H1 (cell line): ENCODE measurements around the gene ZBTB20. TPM values are rescaled to one million over a fixed set of nuclear protein-coding genes. Genes with fewer than 3 reads are reported as not detected.

ENCODE experiments used
- CTCF ChIA-PET: fragments of 300-600 bp; sonication (Branson Sonifier 250); formaldehyde crosslinking; loops from one replicate; lab custom pipeline; 2021; ENCODE audit not compliant: partially characterized antibody; lab: Charles Lee
- POLR2A ChIA-PET: fragments of 300-600 bp; sonication (Branson Sonifier 250); formaldehyde crosslinking; loops from one replicate; lab custom pipeline; 2021; ENCODE audit warnings: inconsistent platforms; ENCODE audit not compliant: partially characterized antibody; lab: Charles Lee
- DNase-seq, 2 experiments: peaks; one replicate each; pipeline versions ENCODE4 v3.0.0 to v3.0.0-alpha.2; 2010 to 2022; ENCODE audit warnings: low spot score in 2 of 2, low read depth in 1 of 2, mixed read lengths in 1 of 2
- FAIRE-seq: peaks from 2 replicates; lab custom pipeline; 2011; peaks lifted over from hg19 to GRCh38; lab: Jason Lieb, UNC
- H2AFZ ChIP-seq: 2 replicates; pipeline ENCODE4 v1.8.1; 2012; ENCODE audit warnings: low read length, inconsistent platforms
- H2AK5ac ChIP-seq: 2 replicates; pipeline ENCODE4 v1.6.1; 2013; ENCODE audit warnings: low read depth, low read length
- H2BK120ac ChIP-seq: replicated peaks from 2 replicates; pipeline ENCODE3; 2013; ENCODE audit warnings: low read depth, low read length, inconsistent platforms
- H2BK12ac ChIP-seq: 2 replicates; pipeline ENCODE4 v1.6.1; 2013; ENCODE audit warnings: low read depth, low read length
- H2BK15ac ChIP-seq: 2 replicates; pipeline ENCODE4 v1.6.1; 2013; ENCODE audit warnings: low read length
- H2BK20ac ChIP-seq: 2 replicates; pipeline ENCODE4 v1.6.1; 2013; ENCODE audit warnings: low read length
- H2BK5ac ChIP-seq: 2 replicates; pipeline ENCODE4 v1.6.1; 2013; ENCODE audit warnings: low read depth, low read length
- H3K14ac ChIP-seq: 2 replicates; pipeline ENCODE4 v1.6.1; 2013; ENCODE audit warnings: inconsistent platforms; ENCODE audit not compliant: insufficient read length
- H3K18ac ChIP-seq: 2 replicates; pipeline ENCODE4 v1.6.1; 2013; ENCODE audit warnings: low read length; ENCODE audit errors: extremely low read depth
- H3K23ac ChIP-seq: 2 replicates; pipeline ENCODE4 v1.6.1; 2013; ENCODE audit warnings: inconsistent platforms; ENCODE audit not compliant: insufficient read length
- H3K23me2 ChIP-seq: 2 replicates; pipeline ENCODE4 v1.6.1; 2013; ENCODE audit warnings: low read depth, low read length
- H3K27ac ChIP-seq: 2 replicates; pipeline ENCODE4 v1.6.1; 2011; ENCODE audit warnings: low read depth, low read length, inconsistent platforms
- H3K27me3 ChIP-seq, 4 experiments: replicated peaks in 1 of 4; 1 replicate in 1 of 4; 2 replicates in 3 of 4; pipeline versions ENCODE4 v1.6.1 to v1.8.1; 2011 to 2013; ENCODE audit warnings: low read length in 3 of 4, mild to moderate bottlenecking in 3 of 4, inconsistent platforms in 2 of 4, mixed read lengths in 2 of 4, moderate library complexity in 1 of 4; ENCODE audit not compliant: control insufficient read depth in 3 of 4, insufficient read depth in 3 of 4; ENCODE audit errors: extremely low read depth in 1 of 4
- H3K36me3 ChIP-seq, 4 experiments: 2 replicates each; pipeline versions ENCODE4 v1.6.1 to v1.8.1; 2011 to 2013; ENCODE audit warnings: mild to moderate bottlenecking in 4 of 4, low read length in 3 of 4, moderate library complexity in 2 of 4, control low read depth in 1 of 4, inconsistent platforms in 1 of 4; ENCODE audit not compliant: insufficient read depth in 4 of 4, control insufficient read depth in 2 of 4
- H3K4ac ChIP-seq: replicated peaks from 2 replicates; pipeline ENCODE3; 2013; ENCODE audit warnings: low read length, low read depth, mixed read lengths, inconsistent platforms; ENCODE audit not compliant: insufficient read length
- H3K4me1 ChIP-seq, 4 experiments: replicated peaks in 1 of 4; 1 replicate in 1 of 4; 2 replicates in 3 of 4; pipeline versions ENCODE4 v1.6.1 to v1.8.1; 2011 to 2013; ENCODE audit warnings: low read length in 3 of 4, inconsistent platforms in 2 of 4, mixed read lengths in 1 of 4; ENCODE audit not compliant: insufficient read depth in 4 of 4, control insufficient read depth in 3 of 4
- H3K4me2 ChIP-seq, 2 experiments: 2 replicates each; pipeline versions ENCODE4 v1.6.1 to v1.8.1; 2011 to 2013; ENCODE audit warnings: low read depth in 2 of 2, low read length in 2 of 2, control low read depth in 1 of 2, inconsistent platforms in 1 of 2, mild to moderate bottlenecking in 1 of 2; ENCODE audit not compliant: insufficient read depth in 1 of 2
- H3K4me3 ChIP-seq, 4 experiments: fragments of 200-600, 300-600 bp in 1 of 4; sonication (generic), shearing (Covaris generic), sonication (Bioruptor Twin) in 1 of 4; 2 replicates each; pipeline versions ENCODE4 v1.5.1 to v1.8.1; 2011 to 2016; ENCODE audit warnings: low read length in 4 of 4, low read depth in 3 of 4, control low read depth in 2 of 4, inconsistent platforms in 2 of 4, mild to moderate bottlenecking in 2 of 4, mixed read lengths in 1 of 4, moderate library complexity in 1 of 4; ENCODE audit not compliant: insufficient read depth in 2 of 4; ENCODE audit errors: extremely low read depth in 1 of 4
- H3K56ac ChIP-seq: replicated peaks from 2 replicates; pipeline ENCODE3; 2013; ENCODE audit warnings: low read depth, mild to moderate bottlenecking, mixed read lengths, low read length, inconsistent platforms; ENCODE audit not compliant: insufficient read length
- H3K79me1 ChIP-seq: 2 replicates; pipeline ENCODE4 v1.6.1; 2013; ENCODE audit warnings: low read depth, low read length, control low read depth
- H3K79me2 ChIP-seq, 2 experiments: 2 replicates each; pipeline versions ENCODE4 v1.6.1 to v1.8.1; 2012 to 2013; ENCODE audit warnings: low read length in 2 of 2, mild to moderate bottlenecking in 2 of 2, inconsistent platforms in 1 of 2; ENCODE audit not compliant: insufficient read depth in 2 of 2, control insufficient read depth in 1 of 2
- H3K9ac ChIP-seq, 4 experiments: replicated peaks in 1 of 4; 1 replicate in 1 of 4; 2 replicates in 3 of 4; pipeline versions ENCODE4 v1.6.1 to v1.8.1; 2011 to 2013; ENCODE audit warnings: low read depth in 3 of 4, low read length in 3 of 4, control low read depth in 2 of 4, mild to moderate bottlenecking in 2 of 4, moderate library complexity in 2 of 4, inconsistent platforms in 1 of 4; ENCODE audit errors: extremely low read depth in 1 of 4
- H3K9me3 ChIP-seq, 2 experiments: 2 replicates each; pipeline versions ENCODE4 v1.6.1 to v1.8.1; 2012 to 2013; ENCODE audit warnings: mild to moderate bottlenecking in 2 of 2, moderate library complexity in 2 of 2, control low read depth in 1 of 2, inconsistent platforms in 1 of 2, low read depth in 1 of 2, low read length in 1 of 2, mixed read lengths in 1 of 2; ENCODE audit not compliant: insufficient read depth in 2 of 2
- H4K20me1 ChIP-seq, 2 experiments: replicated peaks in 1 of 2; 2 replicates each; pipeline versions ENCODE3 to v1.8.1; 2011 to 2013; ENCODE audit warnings: inconsistent platforms in 2 of 2, low read length in 2 of 2, mild to moderate bottlenecking in 1 of 2; ENCODE audit not compliant: insufficient read depth in 2 of 2, control insufficient read depth in 1 of 2
- H4K5ac ChIP-seq: 2 replicates; pipeline ENCODE4 v1.6.1; 2013; ENCODE audit warnings: low read length, low read depth, mixed read lengths, inconsistent platforms; ENCODE audit not compliant: insufficient read length
- H4K8ac ChIP-seq: 2 replicates; pipeline ENCODE4 v1.8.0; 2013; ENCODE audit warnings: mild to moderate bottlenecking, moderate library complexity, low read length, inconsistent platforms; ENCODE audit not compliant: insufficient read depth; ENCODE audit errors: extremely low read depth
- H4K91ac ChIP-seq: replicated peaks from 2 replicates; pipeline ENCODE3; 2013; ENCODE audit warnings: low read length, mixed read lengths, inconsistent platforms; ENCODE audit not compliant: insufficient read length
- BCL11A ChIP-seq, 2 experiments: IDR thresholded peaks; one replicate each; pipeline ENCODE4 v1.6.1; 2011; ENCODE audit warnings: low read depth in 2 of 2, low read length in 2 of 2, mild to moderate bottlenecking in 2 of 2
- BRCA1 ChIP-seq: IDR thresholded peaks from 2 replicates; pipeline ENCODE4 v1.6.1; 2012; ENCODE audit warnings: low read depth, low read length, improper control_type of control experiment
- CBX5 ChIP-seq: fragments of 300-800, 300-1000 bp; sonication (generic); IDR thresholded peaks from 2 replicates; pipeline ENCODE4 v1.7.1; 2016; ENCODE audit warnings: antibody characterized with exemption, low read length, low read depth
- EZH2 ChIP-seq: fragments of 200-600 bp; sonication (generic); IDR thresholded peaks from 2 replicates; pipeline ENCODE4 v1.7.1; 2012; ENCODE audit warnings: low read depth, mild to moderate bottlenecking, moderate library complexity, low read length, inconsistent platforms; ENCODE audit not compliant: severe bottlenecking
- JUND ChIP-seq: IDR thresholded peaks from 2 replicates; pipeline ENCODE4 v1.6.1; 2011; ENCODE audit warnings: mild to moderate bottlenecking, improper control_type of control experiment, low read length
- RFX5 ChIP-seq: IDR thresholded peaks from 2 replicates; pipeline ENCODE4 v1.6.1; 2011; ENCODE audit warnings: low read depth, low read length, improper control_type of control experiment, borderline replicate concordance
- SAP30 ChIP-seq: fragments of 300-600 bp; sonication (generic); IDR thresholded peaks from 2 replicates; pipeline ENCODE4 v1.7.1; 2012; ENCODE audit warnings: low read length, moderate library complexity, mild to moderate bottlenecking, inconsistent platforms; ENCODE audit not compliant: insufficient read depth, insufficient replicate concordance
- SIX5 ChIP-seq: IDR thresholded peaks from 2 replicates; pipeline ENCODE4 v1.6.1; 2011; ENCODE audit warnings: mild to moderate bottlenecking, low read depth, low read length
- TBP ChIP-seq: IDR thresholded peaks from 2 replicates; pipeline ENCODE4 v1.6.1; 2011; ENCODE audit warnings: low read depth, low read length, improper control_type of control experiment
- polyA plus RNA-seq, 7 experiments: library from polyadenylated mRNA; depleted of rRNA in 3 of 7; stranded (reverse) in 5 of 7; unstranded in 2 of 7; fragments of >200 nt in 5 of 7; fragments of 200-250 nt in 2 of 7; gene quantifications; 1 replicate in 5 of 7; 2 replicates in 1 of 7; 4 replicates in 1 of 7; pipeline versions ENCODE4 v1.2.1 to v1.2.3, GENCODE V29; 2011 to 2013; ENCODE audit warnings: missing spikeins in 2 of 7, mixed read lengths in 2 of 7
- total RNA-seq: library from RNA; stranded (reverse); fragmentation: NEBNext Ultra II Directional; extraction: Animal tissue kit (Norgen Biotek cat#: 25700); gene quantifications from 2 replicates; pipeline ENCODE4 v1.2.1, GENCODE V29; 2021
- TF ChIP-seq, protein P1 (sequence below): IDR thresholded peaks from 2 replicates; pipeline ENCODE4 v1.6.1; 2012; ENCODE audit warnings: inconsistent platforms
- TF ChIP-seq, protein P2 (sequence below): IDR thresholded peaks from 2 replicates; pipeline ENCODE4 v1.6.1; 2012; ENCODE audit warnings: inconsistent platforms

The ZBTB20 gene
- total and polyA plus RNA-seq, 2 of the 8 experiments (the other 6 are each of a cell fraction or from before 2014, with no cell fraction given): 0.35 to 1.3 TPM

DNA sequence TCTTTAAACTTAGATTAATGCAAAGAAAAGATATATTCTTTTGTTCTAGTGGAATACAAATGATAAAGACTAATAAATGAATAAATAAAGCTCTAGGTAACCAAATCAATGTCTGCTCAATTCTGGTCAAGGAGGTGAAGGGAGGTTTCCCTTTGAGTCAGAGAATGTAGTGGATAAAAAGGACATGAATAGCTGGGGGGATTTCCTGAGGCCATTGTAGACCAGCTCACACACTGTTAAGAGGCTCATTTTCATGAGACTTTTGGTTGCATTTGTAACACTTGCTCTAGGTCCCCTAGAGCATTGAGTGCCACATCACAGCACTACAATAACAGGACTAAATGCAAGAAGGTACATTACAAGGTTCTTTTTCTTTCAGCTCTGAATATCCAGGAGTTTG, 682.5 kb downstream of the ZBTB20 start:
- CTCF ChIA-PET: interaction anchor here (0.8 to 1.7 kb wide), 2 partner anchors 47 to 80 kb away, joined by 3 to 7 read pairs; no protein-coding TSS in a partner anchor
- no peak overlapping the region for H3K27ac ChIP-seq
- no peak overlapping the region for H4K8ac ChIP-seq
- H3K18ac ChIP-seq: no peak overlapping the region
- H3K23ac ChIP-seq: no peak overlapping the region
- no peak overlapping the region for H3K14ac ChIP-seq
- no peak overlapping the region for H4K91ac ChIP-seq
- H4K5ac ChIP-seq: no peak overlapping the region
- no peak overlapping the region for H3K4ac ChIP-seq
- peak overlapping the region; percentile 65; the same call in 1 of the 2 replicates for H2AFZ ChIP-seq
- no peaks in the 10 kb centered on the region for H3K27me3 ChIP-seq
- no peak overlapping the region for H2AK5ac ChIP-seq
- no peak overlapping the region for H2BK12ac ChIP-seq
- no peaks in the 10 kb centered on the region for H3K9me3 ChIP-seq
- H2BK120ac ChIP-seq: no peak overlapping the region
- H3K79me2 ChIP-seq: no peaks in the 10 kb centered on the region
- no peaks in the 10 kb centered on the region for H3K36me3 ChIP-seq
- no peak overlapping the region for H2BK5ac ChIP-seq
- TF ChIP-seq, protein P1, sequence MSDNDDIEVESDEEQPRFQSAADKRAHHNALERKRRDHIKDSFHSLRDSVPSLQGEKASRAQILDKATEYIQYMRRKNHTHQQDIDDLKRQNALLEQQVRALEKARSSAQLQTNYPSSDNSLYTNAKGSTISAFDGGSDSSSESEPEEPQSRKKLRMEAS: no peak
- TF ChIP-seq BRCA1 (no peak), TBP (no peak), SIX5 (no peak), SAP30 (no peak), JUND (no peak), BCL11A (IDR thresholded peaks at IDR 0.05; ENCODE audit: low read depth in 2 of 2, low read length in 2 of 2) (no peak), EZH2 (no peak), RFX5 (no peak), CBX5 (no peak)
- TF ChIP-seq, protein P2, sequence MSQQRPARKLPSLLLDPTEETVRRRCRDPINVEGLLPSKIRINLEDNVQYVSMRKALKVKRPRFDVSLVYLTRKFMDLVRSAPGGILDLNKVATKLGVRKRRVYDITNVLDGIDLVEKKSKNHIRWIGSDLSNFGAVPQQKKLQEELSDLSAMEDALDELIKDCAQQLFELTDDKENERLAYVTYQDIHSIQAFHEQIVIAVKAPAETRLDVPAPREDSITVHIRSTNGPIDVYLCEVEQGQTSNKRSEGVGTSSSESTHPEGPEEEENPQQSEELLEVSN: no peak
- H3K79me1 ChIP-seq: no peaks in the 10 kb centered on the region
- no peak overlapping the region for H2BK20ac ChIP-seq
- H3K56ac ChIP-seq: no peak overlapping the region
- H2BK15ac ChIP-seq: no peak overlapping the region
- POLR2A ChIA-PET: no interaction called here
- H3K4me1 ChIP-seq: peaks cover 0 to 5% (median 0%) of the 10 kb centered on the region in 4 experiments; a peak in 1 of 7 replicates
- H3K9ac ChIP-seq: no peak overlapping the region
- H3K4me3 ChIP-seq: no peak overlapping the region
- no peaks in the 10 kb centered on the region for H3K23me2 ChIP-seq
- DNase-seq (no peak), FAIRE-seq (no peak)
- H3K4me2 ChIP-seq: no peak overlapping the region
- no peaks in the 10 kb centered on the region for H4K20me1 ChIP-seq
